CD8-positive, alpha-beta memory T cell (primary cell): ENCODE measurements around the gene MYH7. TPM values are rescaled to one million over a fixed set of nuclear protein-coding genes. Genes with fewer than 3 reads are reported as not detected.
"Not testable (repeated sequence)": the region's sequence is repeated elsewhere in the genome, so short reads cannot be mapped to it uniquely, and the experiment has no call there.

Experiments
- CTCF ChIA-PET: fragments of 350-600 bp; sonication (Branson Sonifier 250); formaldehyde crosslinking; loops from one replicate; lab custom pipeline; 2021; ENCODE audit warnings: antibody characterized with exemption; lab: Charles Lee
- POLR2A ChIA-PET: fragments of 350-600 bp; sonication (Branson Sonifier 250); formaldehyde crosslinking; loops from one replicate; lab custom pipeline; 2021; ENCODE audit warnings: antibody characterized with exemption; lab: Charles Lee
- DNase-seq, 5 donors: peaks; one replicate each; pipeline versions ENCODE4 v3.0.0 to v3.0.0-alpha.2; 2020 to 2022; ENCODE audit warnings: mixed read lengths in 1 of 5
- H3K27ac ChIP-seq: one replicate; pipeline ENCODE4 v1.7.0; 2013; ENCODE audit warnings: low read depth, mild to moderate bottlenecking, low read length, moderate library complexity
- H3K27me3 ChIP-seq: 2 replicates; pipeline ENCODE4 v1.7.0; 2013; ENCODE audit warnings: low read length, mild to moderate bottlenecking; ENCODE audit not compliant: insufficient read depth, poor library complexity, severe bottlenecking
- H3K36me3 ChIP-seq: 2 replicates; pipeline ENCODE4 v1.7.0; 2013; ENCODE audit warnings: mild to moderate bottlenecking, low read length, moderate library complexity; ENCODE audit not compliant: insufficient read depth
- H3K4me1 ChIP-seq: 2 replicates; pipeline ENCODE4 v1.7.0; 2013; ENCODE audit warnings: mild to moderate bottlenecking, low read length, moderate library complexity; ENCODE audit not compliant: insufficient read depth
- H3K4me3 ChIP-seq: 2 replicates; pipeline ENCODE4 v1.7.0; 2013; ENCODE audit warnings: mild to moderate bottlenecking, low read length
- H3K9me3 ChIP-seq: 2 replicates; pipeline ENCODE4 v1.7.0; 2013; ENCODE audit warnings: mild to moderate bottlenecking, low read length
- H3K27ac Mint-ChIP-seq, 8 donors: one replicate each; pipeline ENCODE4 v1.8.0; 2020 to 2021; ENCODE audit warnings: mixed read lengths in 8 of 8, mild to moderate bottlenecking in 6 of 8, inconsistent platforms in 3 of 8, moderate library complexity in 3 of 8
- H3K27me3 Mint-ChIP-seq, 2 donors: one replicate each; pipeline ENCODE4 v1.8.0; 2020 to 2021; ENCODE audit warnings: mixed read lengths in 2 of 2, mild to moderate bottlenecking in 1 of 2, moderate library complexity in 1 of 2
- H3K36me3 Mint-ChIP-seq, 3 donors: one replicate each; pipeline ENCODE4 v1.8.0; 2020 to 2021; ENCODE audit warnings: mixed read lengths in 3 of 3, inconsistent platforms in 1 of 3, mild to moderate bottlenecking in 1 of 3
- H3K4me1 Mint-ChIP-seq, 3 donors: one replicate each; pipeline ENCODE4 v1.8.0; 2020 to 2021; ENCODE audit warnings: mixed read lengths in 3 of 3, inconsistent platforms in 1 of 3, mild to moderate bottlenecking in 1 of 3
- H3K4me3 Mint-ChIP-seq, 7 donors: one replicate each; pipeline ENCODE4 v1.8.0; 2020 to 2021; ENCODE audit warnings: mixed read lengths in 7 of 7, mild to moderate bottlenecking in 6 of 7, moderate library complexity in 4 of 7, inconsistent platforms in 2 of 7
- H3K9me3 Mint-ChIP-seq, 5 donors: one replicate each; pipeline ENCODE4 v1.8.0; 2020 to 2022; ENCODE audit warnings: mixed read lengths in 5 of 5, mild to moderate bottlenecking in 3 of 5, moderate library complexity in 2 of 5, inconsistent platforms in 1 of 5
- polyA plus RNA-seq: library from polyadenylated mRNA; unstranded; fragments of 300-500 nt; fragmentation: Illumina TruSeq; gene quantifications from one replicate; pipeline ENCODE4 v1.2.3, GENCODE V29; 2021
- total RNA-seq, 2 experiments: library from RNA; stranded (reverse); gene quantifications; one replicate each; pipeline ENCODE4 v1.2.3, GENCODE V29; 2021

The MYH7 gene
- total and polyA plus RNA-seq, 3 experiments from 2014 or later, result not detected

DNA sequence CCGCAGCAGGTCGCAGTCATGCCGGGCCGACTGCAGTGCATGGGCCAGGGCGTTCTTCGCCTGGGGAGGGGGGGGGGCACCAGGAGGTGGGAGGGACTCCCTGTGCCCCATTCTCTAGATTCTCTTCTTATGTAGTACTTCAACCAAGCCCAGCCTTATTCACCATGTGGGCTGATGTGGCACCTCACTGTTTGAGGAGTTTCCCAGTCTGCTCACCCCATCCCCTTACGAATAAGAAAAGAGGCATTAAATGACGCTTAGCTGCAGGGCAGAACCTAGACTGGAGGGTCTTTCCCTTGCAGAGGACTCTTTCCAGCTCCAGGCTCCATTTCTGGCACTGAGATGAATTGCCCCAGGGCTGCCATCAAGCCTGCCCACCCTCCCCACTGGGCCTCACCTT, 46.5 kb downstream of the MYH7 start:
- Mint-ChIP-seq H3K4me3 (no peak overlapping the region), H3K27me3 (peaks cover 9 to 35% of the 10 kb centered on the region in 2 donors), H3K4me1 (no peaks in the 10 kb centered on the region), H3K36me3 (no peaks in the 10 kb centered on the region), H3K9me3 (no peaks in the 10 kb centered on the region), H3K27ac (no peak overlapping the region)
- no peak for DNase-seq
- ChIA-PET CTCF (interaction anchor here (1.1 to 1.8 kb wide), 2 partner anchors 9 to 29 kb away, joined by 3 to 11 read pairs; no protein-coding TSS in a partner anchor), POLR2A (no interaction called here)
- H3K27me3 ChIP-seq, result no peaks in the 10 kb centered on the region
- no peak overlapping the region for H3K4me3 ChIP-seq
- no peak overlapping the region for H3K27ac ChIP-seq
- no peaks in the 10 kb centered on the region for H3K36me3 ChIP-seq
- H3K9me3 ChIP-seq, result no peaks in the 10 kb centered on the region
- H3K4me1 ChIP-seq, result no peaks in the 10 kb centered on the region

DNA sequence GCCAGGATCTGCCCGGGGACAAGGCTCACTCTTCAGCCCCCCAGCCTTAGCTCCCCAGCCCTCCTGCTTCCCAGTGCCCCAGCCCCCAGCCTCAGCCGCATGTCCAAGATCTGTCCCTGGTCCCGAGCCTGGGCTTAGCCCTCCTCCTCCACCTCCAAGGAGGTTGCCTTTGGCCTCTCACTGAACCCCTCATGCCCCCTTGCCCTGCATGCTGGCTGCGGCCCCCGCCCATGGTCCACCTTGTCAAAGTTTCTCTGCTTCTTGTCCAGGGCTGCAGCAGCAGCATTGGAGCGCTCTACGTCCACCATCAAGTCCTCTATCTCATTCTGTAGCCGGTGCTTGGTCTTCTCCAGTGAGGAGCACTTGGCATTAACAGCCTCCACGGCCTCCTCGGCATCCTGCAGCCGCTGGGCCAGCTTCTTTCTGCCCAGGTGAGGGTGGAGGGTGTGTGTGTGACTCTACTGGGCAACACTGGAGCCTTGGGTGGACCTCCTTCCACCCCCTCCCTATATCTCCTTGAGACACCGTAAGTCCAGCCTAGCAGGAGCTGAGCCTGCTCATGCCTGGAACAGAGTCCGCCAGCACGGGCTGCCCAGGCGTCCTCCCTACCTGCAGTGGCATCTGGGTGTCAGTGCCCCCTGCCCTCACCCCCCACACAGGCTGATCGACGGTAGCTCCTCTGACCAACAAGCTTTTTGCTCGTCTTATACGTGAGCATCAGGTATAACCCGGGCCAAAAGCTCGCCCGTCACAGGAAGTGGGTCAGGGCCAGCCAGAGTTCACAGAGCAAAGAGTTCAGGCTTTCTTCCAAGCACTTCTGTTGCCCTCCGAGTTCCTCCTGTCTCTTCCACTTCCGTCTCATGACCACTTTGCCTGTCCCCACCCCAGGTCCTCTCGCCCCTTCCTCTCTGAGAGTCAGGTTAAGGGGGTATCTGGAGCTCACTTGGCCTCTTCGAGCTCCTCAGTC, 47.3 kb downstream of the MYH7 start:
- CTCF ChIA-PET, result interaction anchor here (1.1 to 1.8 kb wide), 2 partner anchors 8 to 28 kb away, joined by 3 to 11 read pairs; no protein-coding TSS in a partner anchor

DNA sequence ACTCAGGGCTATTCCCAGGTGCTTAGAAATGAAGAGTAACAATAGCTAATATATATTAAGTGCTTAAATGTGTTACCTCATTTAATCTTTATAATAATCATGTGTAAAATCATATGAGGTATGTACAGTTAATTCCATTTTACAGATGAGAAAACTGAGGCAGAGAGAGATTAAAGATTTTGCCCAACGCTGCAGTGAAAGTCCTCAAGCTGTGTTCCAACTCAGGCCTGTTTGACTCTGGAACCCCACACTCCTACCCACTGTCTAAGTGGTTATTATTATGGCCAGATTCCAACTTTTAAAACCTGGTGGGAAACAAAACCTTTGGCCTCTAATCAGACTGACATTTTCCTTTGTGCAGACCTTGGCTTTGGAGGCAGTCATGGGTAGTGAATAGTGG, 48.5 kb downstream of the MYH7 start:
- Histone ChIP-seq H3K27ac (no peak overlapping the region), H3K27me3 (no peaks in the 10 kb centered on the region), H3K36me3 (no peaks in the 10 kb centered on the region), H3K4me1 (no peaks in the 10 kb centered on the region), H3K9me3 (no peaks in the 10 kb centered on the region), H3K4me3 (no peak overlapping the region)
- H3K27me3 Mint-ChIP-seq, result peaks cover 6 to 32% of the 10 kb centered on the region in 2 donors
- H3K4me3 Mint-ChIP-seq, result no peak overlapping the region
- CTCF ChIA-PET, result no interaction called here
- no peaks in the 10 kb centered on the region for H3K36me3 Mint-ChIP-seq
- H3K9me3 Mint-ChIP-seq, result no peaks in the 10 kb centered on the region
- POLR2A ChIA-PET, result no interaction called here
- no peaks in the 10 kb centered on the region for H3K4me1 Mint-ChIP-seq
- DNase-seq, result no peak
- H3K27ac Mint-ChIP-seq, result no peak overlapping the region

More for the DNA sequence above, 47.3 kb downstream of the MYH7 start:
- Histone ChIP-seq H3K4me3 (no peak overlapping the region), H3K4me1 (no peaks in the 10 kb centered on the region), H3K27me3 (no peaks in the 10 kb centered on the region), H3K36me3 (no peaks in the 10 kb centered on the region), H3K27ac (no peak overlapping the region), H3K9me3 (no peaks in the 10 kb centered on the region)
- Mint-ChIP-seq H3K4me1 (no peaks in the 10 kb centered on the region), H3K9me3 (no peaks in the 10 kb centered on the region), H3K36me3 (no peaks in the 10 kb centered on the region), H3K4me3 (no peak overlapping the region), H3K27ac (no peak overlapping the region), H3K27me3 (peaks cover 7 to 31% of the 10 kb centered on the region in 2 donors)
- DNase-seq, result no peak
- POLR2A ChIA-PET, result no interaction called here

DNA sequence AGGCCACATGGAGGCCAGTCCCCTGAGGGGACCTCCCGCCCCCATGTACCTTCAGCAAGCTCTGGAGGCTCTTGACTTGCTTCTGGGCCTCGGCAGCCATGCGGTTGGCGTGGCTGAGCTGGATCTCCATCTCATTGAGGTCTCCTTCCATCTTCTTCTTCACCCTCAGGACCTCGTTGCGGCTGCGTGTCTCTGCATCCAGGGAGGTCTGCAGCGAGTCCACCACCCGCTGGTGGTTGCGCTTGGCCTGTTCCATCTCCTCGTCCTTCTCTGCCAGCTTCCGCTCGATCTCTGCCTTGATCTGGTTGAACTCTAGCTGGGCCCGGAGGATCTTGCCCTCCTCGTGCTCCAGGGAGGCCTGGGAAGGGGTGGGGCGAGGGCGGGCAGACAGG, 49.2 kb downstream of the MYH7 start:
- H3K36me3 ChIP-seq, H3K4me1 Mint-ChIP-seq, H3K4me3 Mint-ChIP-seq, H3K36me3 Mint-ChIP-seq, H3K27ac Mint-ChIP-seq, DNase-seq, POLR2A ChIA-PET, H3K27me3 ChIP-seq, H3K9me3 Mint-ChIP-seq, H3K27ac ChIP-seq, H3K4me3 ChIP-seq, CTCF ChIA-PET, H3K4me1 ChIP-seq, H3K9me3 ChIP-seq: not testable (repeated sequence)
- H3K27me3 Mint-ChIP-seq, result peaks cover 8 to 37% of the 10 kb centered on the region in 2 donors

DNA sequence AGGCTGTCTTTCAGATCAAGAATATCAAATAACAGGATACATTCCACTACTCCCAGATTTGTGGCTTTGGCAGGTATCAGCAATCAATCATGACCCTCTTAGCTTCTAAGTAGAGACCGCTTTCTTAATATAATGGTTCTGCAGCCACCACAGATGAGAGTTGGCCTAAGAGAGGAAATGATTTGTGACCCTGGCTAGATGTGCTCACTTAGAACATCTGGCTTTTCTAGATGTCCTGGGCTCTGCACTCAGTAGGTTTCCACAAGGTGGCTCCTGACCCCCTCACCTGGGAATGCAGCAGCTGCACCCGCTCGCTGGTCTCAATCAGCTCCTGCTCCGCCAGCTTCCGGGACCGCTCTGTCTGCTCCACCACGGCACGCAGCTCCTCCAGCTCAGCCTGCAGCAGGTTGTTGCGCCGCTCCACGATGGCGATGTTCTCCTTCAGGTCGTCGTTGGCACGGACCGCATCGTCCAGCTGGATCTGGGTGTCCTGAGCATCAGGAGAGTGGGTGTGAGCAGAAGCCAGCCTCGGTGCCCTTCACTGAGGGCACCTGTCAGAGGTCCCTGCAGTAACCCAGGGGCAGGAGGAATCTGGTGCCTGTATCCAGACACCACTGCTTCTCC, 49.7 kb downstream of the MYH7 start:
- H3K27ac Mint-ChIP-seq, result no peak overlapping the region
- no peaks in the 10 kb centered on the region for H3K4me1 Mint-ChIP-seq
- no peak for DNase-seq
- H3K9me3 Mint-ChIP-seq, result no peaks in the 10 kb centered on the region
- Histone ChIP-seq H3K9me3 (no peaks in the 10 kb centered on the region), H3K27ac (no peak overlapping the region), H3K4me1 (no peaks in the 10 kb centered on the region), H3K36me3 (no peaks in the 10 kb centered on the region), H3K27me3 (no peaks in the 10 kb centered on the region), H3K4me3 (no peak overlapping the region)
- peaks cover 6 to 37% of the 10 kb centered on the region in 2 donors for H3K27me3 Mint-ChIP-seq
- no peak overlapping the region for H3K4me3 Mint-ChIP-seq
- CTCF ChIA-PET, result no interaction called here
- POLR2A ChIA-PET, result no interaction called here
- no peaks in the 10 kb centered on the region for H3K36me3 Mint-ChIP-seq

DNA sequence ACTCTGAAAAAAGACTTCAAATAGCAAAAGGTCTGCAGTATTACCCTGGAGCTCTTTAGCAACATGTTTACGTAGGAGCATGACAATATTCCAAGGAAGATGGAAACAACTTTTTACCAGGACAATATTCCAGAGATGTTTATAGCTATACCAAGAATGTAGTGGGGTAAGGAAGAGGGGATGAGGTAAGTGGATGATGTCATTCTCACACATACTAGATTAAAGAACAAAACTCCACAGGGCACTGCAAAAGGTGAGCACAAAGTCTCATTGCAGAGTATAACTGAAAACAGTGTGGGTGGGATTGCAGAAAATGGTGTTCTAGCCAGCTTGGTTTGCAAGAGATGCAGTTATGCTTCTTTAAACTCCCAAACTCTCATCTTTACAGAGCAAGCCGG, 50.2 kb downstream of the MYH7 start:
- Mint-ChIP-seq H3K27me3 (peaks cover 7 to 34% of the 10 kb centered on the region in 2 donors), H3K9me3 (no peaks in the 10 kb centered on the region), H3K4me3 (no peak overlapping the region), H3K4me1 (no peaks in the 10 kb centered on the region), H3K27ac (no peak overlapping the region), H3K36me3 (no peaks in the 10 kb centered on the region)
- Histone ChIP-seq H3K36me3 (no peaks in the 10 kb centered on the region), H3K4me1 (no peaks in the 10 kb centered on the region), H3K27me3 (no peaks in the 10 kb centered on the region), H3K9me3 (no peaks in the 10 kb centered on the region), H3K4me3 (no peak overlapping the region), H3K27ac (no peak overlapping the region)
- ChIA-PET CTCF (no interaction called here), POLR2A (no interaction called here)
- no peak for DNase-seq

DNA sequence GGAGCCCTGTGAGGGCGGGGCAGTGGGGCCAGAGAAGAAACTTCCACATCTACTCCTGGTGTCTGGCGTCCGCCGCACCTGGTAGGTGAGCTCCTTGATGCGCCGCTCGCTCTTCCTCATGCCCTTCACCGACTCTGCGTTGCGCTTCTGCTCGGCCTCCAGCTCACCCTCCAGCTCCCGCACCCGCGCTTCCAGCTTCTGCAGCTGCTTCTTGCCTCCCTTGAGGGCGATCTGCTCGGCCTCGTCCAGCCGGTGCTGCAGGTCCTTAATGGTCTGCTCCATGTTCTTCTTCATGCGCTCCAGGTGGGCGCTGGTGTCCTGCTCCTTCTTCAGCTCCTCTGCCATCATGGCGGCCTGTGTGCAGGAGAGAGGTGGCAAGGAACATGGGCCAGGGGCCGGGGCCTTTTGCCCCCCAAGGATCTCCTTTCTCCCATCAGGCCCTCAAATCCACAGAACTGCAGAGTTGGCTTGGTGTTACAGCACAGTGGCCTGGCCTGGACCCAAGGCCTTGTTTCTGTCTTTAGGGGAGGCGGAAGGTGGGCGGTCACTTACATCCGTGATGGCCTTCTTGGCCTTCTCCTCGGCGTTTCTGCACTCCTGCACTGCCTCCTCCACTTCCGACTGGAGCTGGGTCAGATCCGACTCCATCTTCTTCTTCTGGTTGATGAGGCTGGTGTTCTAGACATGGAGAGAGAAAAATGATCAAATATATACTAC, 50.9 kb downstream of the MYH7 start:
- no peaks in the 10 kb centered on the region for H3K27me3 ChIP-seq
- H3K4me3 ChIP-seq, result no peak overlapping the region
- H3K36me3 ChIP-seq, result no peaks in the 10 kb centered on the region
- no peaks in the 10 kb centered on the region for H3K4me1 ChIP-seq
- H3K27ac ChIP-seq, result no peak overlapping the region
- Mint-ChIP-seq H3K27me3 (peaks cover 11 to 35% of the 10 kb centered on the region in 2 donors), H3K27ac (no peak overlapping the region), H3K36me3 (no peaks in the 10 kb centered on the region), H3K4me3 (no peak overlapping the region), H3K9me3 (no peaks in the 10 kb centered on the region), H3K4me1 (no peaks in the 10 kb centered on the region)
- POLR2A ChIA-PET, result no interaction called here
- no peak for DNase-seq
- no peaks in the 10 kb centered on the region for H3K9me3 ChIP-seq
- CTCF ChIA-PET, result no interaction called here
